Activated CD4-positive, alpha-beta T cell treated with anti-CD3 and anti-CD28 coated beads, Interleukin-2, amount 10 ng/mL, durations not matched to agents 7 days and 5 days (primary cell): ENCODE results near the gene KRTAP10-5. TPM values are rescaled to one million over a fixed set of nuclear protein-coding genes. Genes with fewer than 3 reads are reported as not detected.
"Not testable (repeated sequence)": the region's sequence is repeated elsewhere in the genome, so short reads cannot be mapped to it uniquely, and the experiment has no call there.

ENCODE experiments used
- CTCF ChIA-PET: fragments of 350-600 bp; sonication (Branson Sonifier 250); formaldehyde crosslinking; loops from one replicate; lab custom pipeline; 2021; ENCODE audit warnings: antibody characterized with exemption; lab: Charles Lee
- POLR2A ChIA-PET: fragments of 350-600 bp; sonication (Branson Sonifier 250); formaldehyde crosslinking; loops from one replicate; lab custom pipeline; 2021; ENCODE audit warnings: antibody characterized with exemption; lab: Charles Lee
- DNase-seq: peaks from one replicate; pipeline ENCODE4 v3.0.0-alpha.2; 2020
- H3K27ac Mint-ChIP-seq: one replicate; pipeline ENCODE4 v1.8.0; 2021; ENCODE audit warnings: mild to moderate bottlenecking, moderate library complexity, mixed read lengths
- H3K27me3 Mint-ChIP-seq: one replicate; pipeline ENCODE4 v1.8.0; 2021; ENCODE audit warnings: mixed read lengths
- H3K36me3 Mint-ChIP-seq: one replicate; pipeline ENCODE4 v1.8.0; 2021; ENCODE audit warnings: low read depth, mixed read lengths
- H3K4me1 Mint-ChIP-seq: one replicate; pipeline ENCODE4 v1.8.0; 2021; ENCODE audit warnings: mixed read lengths
- H3K4me3 Mint-ChIP-seq: one replicate; pipeline ENCODE4 v1.8.0; 2021; ENCODE audit warnings: mild to moderate bottlenecking, moderate library complexity, mixed read lengths
- H3K9me3 Mint-ChIP-seq: one replicate; pipeline ENCODE4 v1.8.0; 2021; ENCODE audit warnings: mixed read lengths
- total RNA-seq, 2 experiments: library from RNA; stranded (reverse); gene quantifications; one replicate each; pipeline ENCODE4 v1.2.3, GENCODE V29; 2021

The KRTAP10-5 gene
- total RNA-seq, 2 experiments from 2014 or later: not detected

GRCh38 chr21:44603911-44604310 lies 23.5 kb upstream of the KRTAP10-5 start:
- Mint-ChIP-seq H3K4me3 (no peak overlapping the region), H3K4me1 (no peaks in the 10 kb centered on the region)
- CTCF ChIA-PET: no interaction called here

GRCh38 chr21:44603109-44603875 lies 22.9 kb upstream of the KRTAP10-5 start:
- POLR2A ChIA-PET: no interaction called here
- Mint-ChIP-seq H3K4me3 (no peak overlapping the region), H3K27me3 (peaks cover 19% of the 10 kb centered on the region), H3K4me1 (no peaks in the 10 kb centered on the region), H3K9me3 (peaks cover 11% of the 10 kb centered on the region), H3K27ac (no peak overlapping the region), H3K36me3 (no peaks in the 10 kb centered on the region)
- no peak for DNase-seq
- CTCF ChIA-PET: no interaction called here

More at GRCh38 chr21:44603911-44604310, 23.5 kb upstream of the KRTAP10-5 start:
- peaks cover 8% of the 10 kb centered on the region for H3K9me3 Mint-ChIP-seq
- H3K36me3 Mint-ChIP-seq: no peaks in the 10 kb centered on the region
- H3K27me3 Mint-ChIP-seq: peaks cover 16% of the 10 kb centered on the region
- no peak for DNase-seq
- H3K27ac Mint-ChIP-seq: no peak overlapping the region
- POLR2A ChIA-PET: no interaction called here

GRCh38 chr21:44602463-44602850 lies 22.1 kb upstream of the KRTAP10-5 start:
- peaks cover 11% of the 10 kb centered on the region for H3K9me3 Mint-ChIP-seq
- no peak overlapping the region for H3K4me3 Mint-ChIP-seq
- H3K27me3 Mint-ChIP-seq: peaks cover 17% of the 10 kb centered on the region
- CTCF ChIA-PET: no interaction called here
- H3K27ac Mint-ChIP-seq: no peak overlapping the region
- no peaks in the 10 kb centered on the region for H3K36me3 Mint-ChIP-seq
- DNase-seq: no peak
- H3K4me1 Mint-ChIP-seq: no peaks in the 10 kb centered on the region
- POLR2A ChIA-PET: no interaction called here

GRCh38 chr21:44601596-44602462 lies 21.4 kb upstream of the KRTAP10-5 start:
- H3K27ac Mint-ChIP-seq: no peak overlapping the region
- CTCF ChIA-PET: interaction anchor here (0.5 to 0.6 kb wide), 2 partner anchors 13 to 57 kb away, joined by 3 to 5 read pairs; no protein-coding TSS in a partner anchor
- no peaks in the 10 kb centered on the region for H3K36me3 Mint-ChIP-seq

GRCh38 chr21:44601091-44601490 lies 20.7 kb upstream of the KRTAP10-5 start:
- CTCF ChIA-PET: interaction anchor here (0.5 to 0.6 kb wide), 2 partner anchors 14 to 57 kb away, joined by 3 to 5 read pairs; no protein-coding TSS in a partner anchor

More at GRCh38 chr21:44601596-44602462, 21.4 kb upstream of the KRTAP10-5 start:
- Mint-ChIP-seq H3K4me3 (no peak overlapping the region), H3K4me1 (no peaks in the 10 kb centered on the region), H3K9me3 (peaks cover 11% of the 10 kb centered on the region), H3K27me3 (peaks cover 17% of the 10 kb centered on the region)
- no peak for DNase-seq
- POLR2A ChIA-PET: no interaction called here

GRCh38 chr21:44600118-44600978 lies 19.9 kb upstream of the KRTAP10-5 start, which contains the start of gene KRTAP10-7:
Gene KRTAP10-7, plus strand, starts transcription at chr21:44600597. Its CDS starts 25 bp downstream, at chr21:44600622.
- DNase-seq, CTCF ChIA-PET, H3K36me3 Mint-ChIP-seq, H3K27ac Mint-ChIP-seq, H3K4me3 Mint-ChIP-seq, H3K4me1 Mint-ChIP-seq, POLR2A ChIA-PET: not testable (repeated sequence)
- peaks cover 14% of the 10 kb centered on the region for H3K27me3 Mint-ChIP-seq
- H3K9me3 Mint-ChIP-seq: peaks cover 11% of the 10 kb centered on the region

More at GRCh38 chr21:44601091-44601490, 20.7 kb upstream of the KRTAP10-5 start:
- peaks cover 16% of the 10 kb centered on the region for H3K27me3 Mint-ChIP-seq
- H3K36me3 Mint-ChIP-seq, H3K4me3 Mint-ChIP-seq, H3K27ac Mint-ChIP-seq, H3K4me1 Mint-ChIP-seq, POLR2A ChIA-PET, DNase-seq: not testable (repeated sequence)
- H3K9me3 Mint-ChIP-seq: peaks cover 11% of the 10 kb centered on the region

- Mint-ChIP-seq H3K27me3 (peaks cover 11% of the 10 kb centered on the region), H3K36me3 (no peaks in the 10 kb centered on the region), H3K4me1 (no peaks in the 10 kb centered on the region), H3K27ac (no peak overlapping the region), H3K4me3 (no peak overlapping the region), H3K9me3 (peaks cover 5% of the 10 kb centered on the region)
- CTCF ChIA-PET: no interaction called here
- POLR2A ChIA-PET: no interaction called here
- no peak for DNase-seq
Observed at GRCh38 chr21:44599264-44600029, 19.0 kb upstream of the KRTAP10-5 start.

- CTCF ChIA-PET: interaction anchor here (1.2 kb wide), 1 partner anchor 28 kb away, joined by 3 read pairs; no protein-coding TSS in a partner anchor
- Mint-ChIP-seq H3K27ac (no peak overlapping the region), H3K36me3 (no peaks in the 10 kb centered on the region), H3K27me3 (peaks cover 11% of the 10 kb centered on the region), H3K4me3 (no peak overlapping the region), H3K4me1 (peaks cover 1% of the 10 kb centered on the region), H3K9me3 (peaks cover 4% of the 10 kb centered on the region)
- POLR2A ChIA-PET: no interaction called here
- DNase-seq: no peak
Observed at GRCh38 chr21:44598061-44598460, 17.7 kb upstream of the KRTAP10-5 start.

GRCh38 chr21:44596068-44596725 lies 15.8 kb upstream of the KRTAP10-5 start:
- ChIA-PET POLR2A (no interaction called here), CTCF (interaction anchor here (0.9 to 2.1 kb wide), 2 partner anchors 13 to 22 kb away, joined by 4 to 6 read pairs; no protein-coding TSS in a partner anchor)
- H3K4me1 Mint-ChIP-seq: peaks cover 1% of the 10 kb centered on the region
- H3K9me3 Mint-ChIP-seq: peaks cover 4% of the 10 kb centered on the region
- H3K36me3 Mint-ChIP-seq: no peaks in the 10 kb centered on the region
- H3K27ac Mint-ChIP-seq: no peak overlapping the region
- H3K4me3 Mint-ChIP-seq: no peak overlapping the region
- H3K27me3 Mint-ChIP-seq: peaks cover 11% of the 10 kb centered on the region
- DNase-seq: no peak

GRCh38 chr21:44595524-44595923 lies 15.1 kb upstream of the KRTAP10-5 start:
- peaks cover 1% of the 10 kb centered on the region for H3K4me1 Mint-ChIP-seq
- H3K9me3 Mint-ChIP-seq: peaks cover 4% of the 10 kb centered on the region
- POLR2A ChIA-PET: no interaction called here

GRCh38 chr21:44594406-44594916 lies 14.1 kb upstream of the KRTAP10-5 start:
- Mint-ChIP-seq H3K27me3 (peaks cover 11% of the 10 kb centered on the region), H3K36me3 (no peaks in the 10 kb centered on the region), H3K9me3 (peaks cover 4% of the 10 kb centered on the region), H3K27ac (no peak overlapping the region), H3K4me1 (peaks cover 1% of the 10 kb centered on the region), H3K4me3 (no peak overlapping the region)
- CTCF ChIA-PET: interaction anchor here (0.7 to 2.1 kb wide), 2 partner anchors 11 to 25 kb away, joined by 3 to 6 read pairs; no protein-coding TSS in a partner anchor
- POLR2A ChIA-PET: no interaction called here
- no peak for DNase-seq

More at GRCh38 chr21:44595524-44595923, 15.1 kb upstream of the KRTAP10-5 start:
- CTCF ChIA-PET: interaction anchor here (0.9 to 2.1 kb wide), 2 partner anchors 12 to 21 kb away, joined by 4 to 6 read pairs; no protein-coding TSS in a partner anchor
- no peak for DNase-seq
- Mint-ChIP-seq H3K4me3 (no peak overlapping the region), H3K27ac (no peak overlapping the region), H3K27me3 (peaks cover 11% of the 10 kb centered on the region), H3K36me3 (no peaks in the 10 kb centered on the region)
